HepG2 (cell line): ENCODE data around the gene LINC00237. TPM values are rescaled to one million over a fixed set of nuclear protein-coding genes. Genes with fewer than 3 reads are reported as not detected.

Experiments used
- ARID3A ChIP-seq: IDR thresholded peaks from 2 replicates; pipeline ENCODE4 v1.6.1; 2012; ENCODE audit warnings: low read depth, low read length, improper control_type of control experiment
- ARID5B ChIP-seq: IDR thresholded peaks from 2 replicates; pipeline ENCODE4 v1.4.0; 2020; ENCODE audit warnings: mild to moderate bottlenecking, missing genetic modification reagents
- BRD4 ChIP-seq: sonication (generic); formaldehyde crosslinking; IDR thresholded peaks from 2 replicates; pipeline ENCODE4 v1.4.0; 2020; ENCODE audit warnings: missing genetic modification reagents
- DNMT3B ChIP-seq: conservative IDR thresholded peaks from 2 replicates; pipeline ENCODE4 v1.6.1; 2016; ENCODE audit warnings: missing biosample characterization, control low read depth
- HDAC1 ChIP-seq: sonication (generic); formaldehyde crosslinking; IDR thresholded peaks from 2 replicates; pipeline ENCODE4 v1.5.1; 2020; ENCODE audit warnings: mild to moderate bottlenecking, missing genetic modification reagents
- JUND ChIP-seq: sonication (generic); formaldehyde crosslinking; IDR thresholded peaks from 2 replicates; pipeline ENCODE4 v1.8.0; 2022; ENCODE audit warnings: mild to moderate bottlenecking, missing genetic modification reagents
- KDM1A ChIP-seq: IDR thresholded peaks from 2 replicates; pipeline ENCODE4 v1.6.1; 2016; ENCODE audit warnings: missing compliant biosample characterization
- MBNL3 ChIP-seq: fragments of 250-450 bp; sonication (Bioruptor Pico); conservative IDR thresholded peaks from 2 replicates; pipeline ENCODE4 v1.8.0; 2022; ENCODE audit warnings: mild to moderate bottlenecking, inconsistent platforms
- PRMT3 ChIP-seq: sonication (generic); formaldehyde crosslinking; IDR thresholded peaks from 2 replicates; pipeline ENCODE4 v1.8.1; 2022; ENCODE audit warnings: low read depth, mild to moderate bottlenecking, moderate library complexity, missing genetic modification reagents, borderline replicate concordance
- RARA ChIP-seq: IDR thresholded peaks from 2 replicates; pipeline ENCODE4 v1.6.1; 2016; ENCODE audit warnings: missing genetic modification reagents, missing compliant biosample characterization
- RBM39 ChIP-seq: fragments of 200-400 bp; formaldehyde crosslinking; IDR thresholded peaks from one replicate; pipeline ENCODE4 v1.6.1; 2018; ENCODE audit warnings: antibody characterized with exemption, mild to moderate bottlenecking, low read depth, low read length; ENCODE audit not compliant: poor library complexity, severe bottlenecking
- RFXAP ChIP-seq: sonication (generic); formaldehyde crosslinking; IDR thresholded peaks from 2 replicates; pipeline ENCODE4 v1.4.0; 2020; ENCODE audit warnings: missing genetic modification reagents, borderline replicate concordance
- SMAD1 ChIP-seq: sonication (generic); formaldehyde crosslinking; IDR thresholded peaks from 2 replicates; pipeline ENCODE4 v1.4.0; 2020; ENCODE audit warnings: missing genetic modification reagents, low read depth, mild to moderate bottlenecking, borderline replicate concordance
- SNAPC2 ChIP-seq: sonication (generic); formaldehyde crosslinking; IDR thresholded peaks from 2 replicates; pipeline ENCODE4 v1.8.1; 2022; ENCODE audit warnings: mild to moderate bottlenecking, missing genetic modification reagents
- STAG1 ChIP-seq: sonication (generic); formaldehyde crosslinking; IDR thresholded peaks from 2 replicates; pipeline ENCODE4 v1.4.0; 2020; ENCODE audit warnings: missing genetic modification reagents
- TEF ChIP-seq: sonication (generic); formaldehyde crosslinking; IDR thresholded peaks from 2 replicates; pipeline ENCODE4 v1.5.0; 2020; ENCODE audit warnings: missing genetic modification reagents
- TP53 ChIP-seq: sonication (generic); formaldehyde crosslinking; conservative IDR thresholded peaks from 2 replicates; pipeline ENCODE4 v1.4.0; 2020; ENCODE audit warnings: missing genetic modification reagents
- ZBTB20 ChIP-seq: sonication (generic); formaldehyde crosslinking; IDR thresholded peaks from 2 replicates; pipeline ENCODE4 v1.8.1; 2023; ENCODE audit warnings: missing genetic modification reagents, low read depth, mild to moderate bottlenecking, borderline replicate concordance
- ZBTB21 ChIP-seq: sonication (generic); formaldehyde crosslinking; IDR thresholded peaks from 2 replicates; pipeline ENCODE4 v1.4.0; 2020; ENCODE audit warnings: missing genetic modification reagents
- ZFP37 ChIP-seq: sonication (generic); formaldehyde crosslinking; IDR thresholded peaks from 2 replicates; pipeline ENCODE4 v1.4.0; 2020; ENCODE audit warnings: missing genetic modification reagents, borderline replicate concordance
- ZNF501 ChIP-seq: sonication (generic); formaldehyde crosslinking; IDR thresholded peaks from 2 replicates; pipeline ENCODE4 v1.5.1; 2020; ENCODE audit warnings: mild to moderate bottlenecking, moderate library complexity, missing genetic modification reagents
- ZNF672 ChIP-seq: sonication (generic); formaldehyde crosslinking; IDR thresholded peaks from 2 replicates; pipeline ENCODE4 v1.8.1; 2022; ENCODE audit warnings: missing genetic modification reagents
- ZNF75D ChIP-seq: sonication (generic); formaldehyde crosslinking; IDR thresholded peaks from 2 replicates; pipeline ENCODE4 v1.8.1; 2023; ENCODE audit warnings: missing genetic modification reagents, mild to moderate bottlenecking, borderline replicate concordance
- ZNF780A ChIP-seq: sonication (generic); formaldehyde crosslinking; IDR thresholded peaks from 2 replicates; pipeline ENCODE4 v1.8.0; 2022; ENCODE audit warnings: mild to moderate bottlenecking, missing genetic modification reagents, moderate library complexity
- ZSCAN20 ChIP-seq: sonication (generic); formaldehyde crosslinking; IDR thresholded peaks from 2 replicates; pipeline ENCODE4 v1.4.0; 2020; ENCODE audit warnings: missing genetic modification reagents, mild to moderate bottlenecking, borderline replicate concordance
- ZSCAN21 ChIP-seq: sonication (generic); formaldehyde crosslinking; IDR thresholded peaks from 2 replicates; pipeline ENCODE4 v1.8.0; 2022; ENCODE audit warnings: mild to moderate bottlenecking, missing genetic modification reagents, moderate library complexity, borderline replicate concordance
- polyA plus RNA-seq, 8 experiments: library from polyadenylated mRNA; depleted of rRNA in 3 of 8; stranded (reverse) in 7 of 8; unstranded in 1 of 8; fragments of >200 nt; fragmentation: Illumina TruSeq in 4 of 8; extraction: Trizol in 4 of 8; gene quantifications; 2 replicates each; pipeline versions ENCODE4 v1.2.1 to v1.2.3, GENCODE V29; 2011 to 2016; ENCODE audit warnings: low read depth in 4 of 8, missing spikeins in 1 of 8, mixed read lengths in 1 of 8; ENCODE audit not compliant: insufficient read depth in 1 of 8
- total RNA-seq, 5 experiments: library from RNA; depleted of rRNA; stranded (reverse); fragments of >200 nt; fragmentation: Illumina TruSeq; extraction: Trizol; gene quantifications; 2 replicates each; pipeline ENCODE4 v1.2.3, GENCODE V29; 2016; ENCODE audit warnings: low read depth in 1 of 5

The LINC00237 gene
- total and polyA plus RNA-seq, 2 of the 13 experiments (the other 11 are each of a cell fraction or from before 2014, with no cell fraction given): not detected

- no peak for TF ChIP-seq PRMT3 (CRISPR knock-in tag)
- no peak for TF ChIP-seq ZNF672 (CRISPR knock-in tag)
- TF ChIP-seq ZBTB21 (CRISPR knock-in tag): peak; percentile 87
- peak; percentile 96 for TF ChIP-seq KDM1A (CRISPR knock-in tag)
- TF ChIP-seq RBM39: no peak
- no peak for TF ChIP-seq ZNF75D (CRISPR knock-in tag)
- peak; percentile 95 for TF ChIP-seq RARA (CRISPR knock-in tag)
- no peak for TF ChIP-seq MBNL3 (CRISPR knock-in tag)
- TF ChIP-seq SMAD1 (CRISPR knock-in tag): no peak
- TF ChIP-seq TP53 (CRISPR knock-in tag): no peak
- no peak for TF ChIP-seq SNAPC2 (CRISPR knock-in tag)
- TF ChIP-seq HDAC1: peak; percentile 80
- no peak for TF ChIP-seq DNMT3B (CRISPR knock-in tag)
- TF ChIP-seq JUND: peak; percentile 53
- TF ChIP-seq BRD4 (CRISPR knock-in tag): peak; percentile 54; the same call in 1 of the 2 replicates
- peak; percentile 97; the same call in 1 of the 2 replicates for TF ChIP-seq ZBTB20
- peak; percentile 79; the same call in 1 of the 2 replicates for TF ChIP-seq ZNF501 (CRISPR knock-in tag)
- peak; percentile 44; the same call in 1 of the 2 replicates for TF ChIP-seq STAG1 (CRISPR knock-in tag)
- peak; percentile 100 for TF ChIP-seq ARID3A
- peak; percentile 99 for TF ChIP-seq ARID5B (CRISPR knock-in tag)
- no peak for TF ChIP-seq ZSCAN20
- no peak; the same call in 1 of the 2 replicates for TF ChIP-seq ZSCAN21 (CRISPR knock-in tag)
- no peak for TF ChIP-seq TEF
- peak; percentile 45; the same call in 1 of the 2 replicates for TF ChIP-seq RFXAP (CRISPR knock-in tag)
- no peak for TF ChIP-seq ZNF780A (CRISPR knock-in tag)
- TF ChIP-seq ZFP37 (CRISPR knock-in tag): 0 out of 2 replicates have a peak, but pooled peaks have one; percentile 69
Measured at GRCh38 chr20:21134883-21135493, 28.8 kb upstream of the LINC00237 start (continued).
